ENCODE results near the gene PANK4.

The PANK4 gene

DNA sequence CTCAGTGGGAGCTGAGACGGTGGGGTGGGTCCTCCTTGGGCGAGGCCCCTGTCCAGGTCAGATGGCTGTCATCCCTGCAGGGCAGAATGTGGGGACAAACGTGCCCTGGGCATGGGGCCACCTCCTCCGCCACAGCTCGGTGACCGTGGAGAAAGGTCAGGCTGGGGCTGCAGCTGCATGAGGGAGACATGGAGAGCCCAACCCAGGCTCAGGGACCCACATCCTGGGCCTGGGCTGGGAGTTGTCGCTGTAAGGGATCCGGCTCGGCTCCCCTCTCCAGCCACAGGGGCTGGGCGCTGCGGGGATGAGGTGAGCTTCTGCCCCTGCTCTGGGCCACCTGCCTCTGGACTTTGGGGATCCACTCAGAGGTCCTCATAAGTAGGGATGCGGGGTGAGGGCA lies 50.8 kb downstream of the PANK4 start:
- Histone ChIP-seq H3K4me1 (ENCODE audit: control insufficient read depth, low read length) (peaks cover 8% of the 10 kb centered on the region), H3K4me2 (ENCODE audit: low read length) (no peak overlapping the region), H3K36me3 (ENCODE audit: control insufficient read depth, low read length) (no peaks in the 10 kb centered on the region), H3K9me2 (replicated peaks; ENCODE audit: control insufficient read depth, low read length) (no peaks in the 10 kb centered on the region), H3F3A (ENCODE audit: control insufficient read depth, insufficient read depth) (no peaks in the 10 kb centered on the region), H4K20me1 (ENCODE audit: control insufficient read depth, insufficient read depth, low read depth, low read length) (no peaks in the 10 kb centered on the region), H3K27ac (ENCODE audit: low read depth, low read length) (no peak overlapping the region), H3K4me3 (ENCODE audit: low read length) (no peak overlapping the region), H3K27me3 (ENCODE audit: control insufficient read depth, low read length) (no peaks in the 10 kb centered on the region), H3K79me2 (ENCODE audit: control insufficient read depth, low read length) (no peaks in the 10 kb centered on the region), H3K9me3 (ENCODE audit: control insufficient read depth, insufficient read depth, low read length) (no peaks in the 10 kb centered on the region)
- TF ChIP-seq, protein P1, sequence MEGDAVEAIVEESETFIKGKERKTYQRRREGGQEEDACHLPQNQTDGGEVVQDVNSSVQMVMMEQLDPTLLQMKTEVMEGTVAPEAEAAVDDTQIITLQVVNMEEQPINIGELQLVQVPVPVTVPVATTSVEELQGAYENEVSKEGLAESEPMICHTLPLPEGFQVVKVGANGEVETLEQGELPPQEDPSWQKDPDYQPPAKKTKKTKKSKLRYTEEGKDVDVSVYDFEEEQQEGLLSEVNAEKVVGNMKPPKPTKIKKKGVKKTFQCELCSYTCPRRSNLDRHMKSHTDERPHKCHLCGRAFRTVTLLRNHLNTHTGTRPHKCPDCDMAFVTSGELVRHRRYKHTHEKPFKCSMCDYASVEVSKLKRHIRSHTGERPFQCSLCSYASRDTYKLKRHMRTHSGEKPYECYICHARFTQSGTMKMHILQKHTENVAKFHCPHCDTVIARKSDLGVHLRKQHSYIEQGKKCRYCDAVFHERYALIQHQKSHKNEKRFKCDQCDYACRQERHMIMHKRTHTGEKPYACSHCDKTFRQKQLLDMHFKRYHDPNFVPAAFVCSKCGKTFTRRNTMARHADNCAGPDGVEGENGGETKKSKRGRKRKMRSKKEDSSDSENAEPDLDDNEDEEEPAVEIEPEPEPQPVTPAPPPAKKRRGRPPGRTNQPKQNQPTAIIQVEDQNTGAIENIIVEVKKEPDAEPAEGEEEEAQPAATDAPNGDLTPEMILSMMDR (IDR thresholded peaks at IDR 0.05; ENCODE audit: low read depth, low read length, poor library complexity, severe bottlenecking), result no peak
- TF ChIP-seq EZH2phosphoT487 (IDR thresholded peaks at IDR 0.05; ENCODE audit: borderline replicate concordance, low read length), result no peak

DNA sequence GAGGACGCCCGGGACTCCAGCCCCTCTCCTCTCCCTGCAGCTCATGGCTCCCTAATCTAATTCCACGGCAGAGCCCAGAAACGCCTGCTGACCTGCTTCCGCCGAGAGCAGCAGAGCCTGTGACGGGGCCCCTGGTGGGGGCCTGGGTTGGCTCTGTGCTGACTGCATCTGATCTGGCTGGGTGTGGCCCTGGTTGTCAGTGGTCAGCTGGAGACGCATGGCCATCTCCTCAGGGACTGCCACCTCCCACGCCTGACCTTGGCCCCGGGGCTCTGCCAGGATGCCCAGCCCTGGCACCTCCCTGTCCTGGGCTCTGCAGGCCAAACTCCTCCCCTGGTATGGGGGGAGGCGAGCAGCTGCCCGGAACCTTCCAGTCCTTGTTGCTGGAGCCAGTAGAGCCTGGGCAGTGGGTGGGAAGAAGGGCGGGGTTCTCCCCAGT lies 51.4 kb downstream of the PANK4 start:
- no peak overlapping the region for H3K4me2 ChIP-seq (ENCODE audit: low read length)
- no peaks in the 10 kb centered on the region for H3K36me3 ChIP-seq (ENCODE audit: control insufficient read depth, low read length)
- H3K9me2 ChIP-seq (replicated peaks; ENCODE audit: control insufficient read depth, low read length), result no peaks in the 10 kb centered on the region
- no peaks in the 10 kb centered on the region for H3K9me3 ChIP-seq (ENCODE audit: control insufficient read depth, insufficient read depth, low read length)
- H4K20me1 ChIP-seq (ENCODE audit: control insufficient read depth, insufficient read depth, low read depth, low read length), result no peaks in the 10 kb centered on the region
- H3K27me3 ChIP-seq (ENCODE audit: control insufficient read depth, low read length), result no peaks in the 10 kb centered on the region
- peaks cover 9% of the 10 kb centered on the region for H3K4me1 ChIP-seq (ENCODE audit: control insufficient read depth, low read length)
- no peak for TF ChIP-seq EZH2phosphoT487 (IDR thresholded peaks at IDR 0.05; ENCODE audit: borderline replicate concordance, low read length)
- TF ChIP-seq, protein P1 (IDR thresholded peaks at IDR 0.05; ENCODE audit: low read depth, low read length, poor library complexity, severe bottlenecking), result no peak
- no peaks in the 10 kb centered on the region for H3K79me2 ChIP-seq (ENCODE audit: control insufficient read depth, low read length)
- no peak overlapping the region for H3K4me3 ChIP-seq (ENCODE audit: low read length)
- no peaks in the 10 kb centered on the region for H3F3A ChIP-seq (ENCODE audit: control insufficient read depth, insufficient read depth)
- H3K27ac ChIP-seq (ENCODE audit: low read depth, low read length), result no peak overlapping the region

DNA sequence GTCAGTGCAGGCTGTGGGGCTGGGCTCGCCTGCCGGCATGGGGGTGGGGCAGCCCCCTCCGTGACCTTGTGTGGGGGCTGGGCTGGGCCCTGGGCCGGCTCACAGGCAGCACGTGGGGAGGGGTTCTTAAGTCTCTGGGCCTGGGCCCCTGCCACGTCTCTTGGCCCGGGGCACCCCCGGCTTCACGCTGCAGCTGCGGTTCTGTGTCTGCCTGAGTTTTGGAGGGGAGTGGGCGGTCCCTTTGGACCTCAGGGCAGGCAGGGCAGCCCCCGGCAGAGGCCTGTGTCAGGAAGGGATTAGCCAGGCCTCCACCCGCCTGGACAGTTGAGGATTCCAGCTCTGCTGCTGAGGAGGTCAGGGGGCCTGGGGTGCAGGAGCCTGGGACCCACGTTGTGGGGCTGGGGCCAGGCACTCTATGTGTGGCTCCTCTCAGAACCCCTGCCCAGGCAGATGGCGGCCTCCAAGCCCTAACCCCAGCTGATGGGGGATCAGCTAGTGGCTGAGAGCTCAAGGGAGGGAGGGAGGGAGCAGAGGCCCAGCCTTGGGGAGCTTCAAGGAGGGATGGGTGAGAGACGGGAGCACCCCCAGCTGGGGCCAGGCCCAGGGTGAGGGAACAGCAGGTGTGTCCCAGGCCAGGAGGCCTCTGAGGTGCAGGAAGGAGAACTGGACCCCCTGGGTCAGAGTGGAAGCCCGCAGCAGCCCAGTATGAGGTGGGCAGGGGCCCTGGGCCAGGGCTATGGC lies 52.1 kb downstream of the PANK4 start:
- Histone ChIP-seq H4K20me1 (ENCODE audit: control insufficient read depth, insufficient read depth, low read depth, low read length) (no peaks in the 10 kb centered on the region), H3K36me3 (ENCODE audit: control insufficient read depth, low read length) (no peaks in the 10 kb centered on the region), H3K9me3 (ENCODE audit: control insufficient read depth, insufficient read depth, low read length) (no peaks in the 10 kb centered on the region), H3F3A (ENCODE audit: control insufficient read depth, insufficient read depth) (no peaks in the 10 kb centered on the region), H3K4me3 (ENCODE audit: low read length) (no peak overlapping the region), H3K27me3 (ENCODE audit: control insufficient read depth, low read length) (no peaks in the 10 kb centered on the region), H3K4me1 (ENCODE audit: control insufficient read depth, low read length) (peaks cover 9% of the 10 kb centered on the region), H3K27ac (ENCODE audit: low read depth, low read length) (no peak overlapping the region), H3K9me2 (replicated peaks; ENCODE audit: control insufficient read depth, low read length) (no peaks in the 10 kb centered on the region), H3K79me2 (ENCODE audit: control insufficient read depth, low read length) (no peaks in the 10 kb centered on the region), H3K4me2 (ENCODE audit: low read length) (no peak overlapping the region)
- TF ChIP-seq, protein P1 (IDR thresholded peaks at IDR 0.05; ENCODE audit: low read depth, low read length, poor library complexity, severe bottlenecking), result no peak
- no peak for TF ChIP-seq EZH2phosphoT487 (IDR thresholded peaks at IDR 0.05; ENCODE audit: borderline replicate concordance, low read length)

Data from DOHH2 (cell line).